MM.1S (cell line): Measurements from ENCODE around the gene SNAI3.

ENCODE experiments used
- DNase-seq: peaks from one replicate; pipeline ENCODE4 v3.0.0-alpha.2; 2015
- H2AFZ ChIP-seq: fragments of 300-600 bp; sonication (generic); 2 replicates; pipeline ENCODE4 v1.6.0; 2016; ENCODE audit warnings: antibody characterized with exemption, low read length
- H3F3A ChIP-seq: fragments of 300-600 bp; sonication (generic); 2 replicates; pipeline ENCODE4 v1.6.1; 2016; ENCODE audit warnings: mild to moderate bottlenecking, antibody characterized with exemption, low read length, moderate library complexity, mixed read lengths; ENCODE audit not compliant: insufficient read depth
- H3K27ac ChIP-seq: fragments of 300-600 bp; sonication (generic); 2 replicates; pipeline ENCODE4 v1.5.1; 2016; ENCODE audit warnings: mild to moderate bottlenecking, low read length
- H3K27me3 ChIP-seq: fragments of 300-600 bp; sonication (generic); replicated peaks from 2 replicates; pipeline ENCODE4 v1.6.0; 2016; ENCODE audit warnings: low read length; ENCODE audit not compliant: insufficient read depth
- H3K36me3 ChIP-seq: fragments of 300-600 bp; sonication (generic); replicated peaks from 2 replicates; pipeline ENCODE4 v1.6.1; 2016; ENCODE audit warnings: mild to moderate bottlenecking, low read length, mixed read lengths; ENCODE audit not compliant: insufficient read depth
- H3K4me1 ChIP-seq: fragments of 300-600 bp; sonication (generic); 2 replicates; pipeline ENCODE4 v1.6.1; 2016; ENCODE audit warnings: low read length, mixed read lengths
- H3K4me2 ChIP-seq: fragments of 300-600 bp; sonication (generic); 2 replicates; pipeline ENCODE4 v1.6.0; 2016; ENCODE audit warnings: low read depth, low read length
- H3K4me3 ChIP-seq: fragments of 300-600 bp; sonication (generic); 2 replicates; pipeline ENCODE4 v1.5.1; 2016; ENCODE audit warnings: low read length, mixed read lengths
- H3K79me2 ChIP-seq: fragments of 300-600 bp; sonication (generic); 2 replicates; pipeline ENCODE4 v1.6.1; 2016; ENCODE audit warnings: mixed run types, low read length, mixed read lengths
- H3K9ac ChIP-seq: fragments of 300-600 bp; sonication (generic); 2 replicates; pipeline ENCODE4 v1.6.1; 2016; ENCODE audit warnings: low read length, mixed read lengths
- H3K9me2 ChIP-seq: fragments of 300-600 bp; sonication (generic); replicated peaks from 2 replicates; pipeline ENCODE4 v1.6.1; 2016; ENCODE audit warnings: mild to moderate bottlenecking, low read length, mixed read lengths; ENCODE audit not compliant: insufficient read depth
- H3K9me3 ChIP-seq: fragments of 300-600 bp; sonication (generic); replicated peaks from 2 replicates; pipeline ENCODE4 v1.6.1; 2016; ENCODE audit warnings: mild to moderate bottlenecking, low read length, mixed read lengths; ENCODE audit not compliant: insufficient read depth
- H4K20me1 ChIP-seq: fragments of 300-600 bp; sonication (generic); 2 replicates; pipeline ENCODE4 v1.6.1; 2016; ENCODE audit warnings: mild to moderate bottlenecking, low read length, moderate library complexity, mixed read lengths; ENCODE audit not compliant: insufficient read depth
- EZH2 ChIP-seq: fragments of 300-600 bp; sonication (generic); optimal IDR thresholded peaks from 2 replicates; pipeline ENCODE3; 2017; ENCODE audit warnings: low read depth, mild to moderate bottlenecking, antibody characterized with exemption, low read length, mixed read lengths
- EZH2phosphoT487 ChIP-seq: fragments of 300-600 bp; sonication (generic); IDR thresholded peaks from 2 replicates; pipeline ENCODE4 v1.6.1; 2018; ENCODE audit warnings: antibody characterized with exemption, low read length
- TF ChIP-seq, protein P1 (sequence below): fragments of 300-600 bp; sonication (generic); IDR thresholded peaks from 2 replicates; pipeline ENCODE4 v1.5.1; 2016; ENCODE audit warnings: antibody characterized with exemption, low read length, mixed read lengths

The SNAI3 gene

GRCh38 chr16:88721815-88722755 is 35.8 kb upstream of the SNAI3 start:
- H3K79me2 ChIP-seq: no peaks in the 10 kb centered on the region
- H2AFZ ChIP-seq: no peak overlapping the region
- no peak overlapping the region for H3K9ac ChIP-seq
- H3K4me3 ChIP-seq: no peak overlapping the region
- no peaks in the 10 kb centered on the region for H3F3A ChIP-seq
- DNase-seq: no peak
- H3K4me1 ChIP-seq: no peaks in the 10 kb centered on the region
- no peak for TF ChIP-seq EZH2
- no peak for TF ChIP-seq EZH2phosphoT487
- TF ChIP-seq, protein P1, sequence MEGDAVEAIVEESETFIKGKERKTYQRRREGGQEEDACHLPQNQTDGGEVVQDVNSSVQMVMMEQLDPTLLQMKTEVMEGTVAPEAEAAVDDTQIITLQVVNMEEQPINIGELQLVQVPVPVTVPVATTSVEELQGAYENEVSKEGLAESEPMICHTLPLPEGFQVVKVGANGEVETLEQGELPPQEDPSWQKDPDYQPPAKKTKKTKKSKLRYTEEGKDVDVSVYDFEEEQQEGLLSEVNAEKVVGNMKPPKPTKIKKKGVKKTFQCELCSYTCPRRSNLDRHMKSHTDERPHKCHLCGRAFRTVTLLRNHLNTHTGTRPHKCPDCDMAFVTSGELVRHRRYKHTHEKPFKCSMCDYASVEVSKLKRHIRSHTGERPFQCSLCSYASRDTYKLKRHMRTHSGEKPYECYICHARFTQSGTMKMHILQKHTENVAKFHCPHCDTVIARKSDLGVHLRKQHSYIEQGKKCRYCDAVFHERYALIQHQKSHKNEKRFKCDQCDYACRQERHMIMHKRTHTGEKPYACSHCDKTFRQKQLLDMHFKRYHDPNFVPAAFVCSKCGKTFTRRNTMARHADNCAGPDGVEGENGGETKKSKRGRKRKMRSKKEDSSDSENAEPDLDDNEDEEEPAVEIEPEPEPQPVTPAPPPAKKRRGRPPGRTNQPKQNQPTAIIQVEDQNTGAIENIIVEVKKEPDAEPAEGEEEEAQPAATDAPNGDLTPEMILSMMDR: no peak
- no peaks in the 10 kb centered on the region for H3K27me3 ChIP-seq
- H3K9me3 ChIP-seq: no peaks in the 10 kb centered on the region
- H3K4me2 ChIP-seq: no peak overlapping the region
- H3K27ac ChIP-seq: no peak overlapping the region
- no peaks in the 10 kb centered on the region for H3K36me3 ChIP-seq
- H4K20me1 ChIP-seq: no peaks in the 10 kb centered on the region
- no peaks in the 10 kb centered on the region for H3K9me2 ChIP-seq

DNA sequence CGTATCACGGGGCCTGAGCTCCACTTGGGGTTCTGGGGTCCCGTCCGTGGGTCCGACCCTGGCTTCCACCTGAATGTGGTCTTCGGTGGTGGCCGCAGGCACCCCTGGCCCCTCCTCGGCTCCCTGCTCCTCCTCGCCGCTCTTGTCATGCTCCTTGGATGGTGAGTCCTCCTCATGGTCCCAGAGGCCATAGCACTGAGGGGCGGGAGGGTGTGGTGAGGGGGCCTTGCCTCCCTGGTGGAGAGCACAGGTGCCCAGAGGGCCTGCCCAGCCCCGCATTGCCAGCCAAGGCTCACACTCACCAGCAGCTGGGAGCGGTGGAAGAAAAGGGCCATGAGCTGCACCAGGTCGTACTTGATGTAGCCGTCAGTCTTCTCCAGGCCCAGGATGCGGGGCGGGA is 34.9 kb upstream of the SNAI3 start:
- Histone ChIP-seq H3F3A (no peaks in the 10 kb centered on the region), H3K79me2 (no peaks in the 10 kb centered on the region), H3K9ac (no peak overlapping the region), H2AFZ (no peak overlapping the region), H3K27me3 (no peaks in the 10 kb centered on the region), H3K36me3 (no peaks in the 10 kb centered on the region), H3K27ac (no peak overlapping the region), H3K4me1 (no peaks in the 10 kb centered on the region), H3K9me3 (no peaks in the 10 kb centered on the region), H3K4me2 (no peak overlapping the region), H4K20me1 (no peaks in the 10 kb centered on the region), H3K4me3 (no peak overlapping the region), H3K9me2 (no peaks in the 10 kb centered on the region)
- TF ChIP-seq, protein P1: no peak
- TF ChIP-seq EZH2 (no peak), EZH2phosphoT487 (no peak)
- DNase-seq: no peak

- Histone ChIP-seq H3K9me3 (no peaks in the 10 kb centered on the region), H3K4me3 (no peak overlapping the region), H3K4me2 (no peak overlapping the region), H4K20me1 (no peaks in the 10 kb centered on the region), H3K9ac (no peak overlapping the region), H3F3A (no peaks in the 10 kb centered on the region), H3K27me3 (no peaks in the 10 kb centered on the region), H3K27ac (no peak overlapping the region), H2AFZ (no peak overlapping the region), H3K9me2 (no peaks in the 10 kb centered on the region), H3K36me3 (no peaks in the 10 kb centered on the region), H3K4me1 (no peaks in the 10 kb centered on the region), H3K79me2 (no peaks in the 10 kb centered on the region)
- no peak for TF ChIP-seq EZH2phosphoT487
- TF ChIP-seq, protein P1: no peak
- TF ChIP-seq EZH2: no peak
- no peak for DNase-seq
Observed at GRCh38 chr16:88720396-88720970, 34.2 kb upstream of the SNAI3 start.
